ENCODE data around the gene AQP12A. TPM values are rescaled to one million over a fixed set of nuclear protein-coding genes. Genes with fewer than 3 reads are reported as not detected.

Gene AQP12A
- total and polyA plus RNA-seq, 2 experiments from 2014 or later, result not detected

DNA sequence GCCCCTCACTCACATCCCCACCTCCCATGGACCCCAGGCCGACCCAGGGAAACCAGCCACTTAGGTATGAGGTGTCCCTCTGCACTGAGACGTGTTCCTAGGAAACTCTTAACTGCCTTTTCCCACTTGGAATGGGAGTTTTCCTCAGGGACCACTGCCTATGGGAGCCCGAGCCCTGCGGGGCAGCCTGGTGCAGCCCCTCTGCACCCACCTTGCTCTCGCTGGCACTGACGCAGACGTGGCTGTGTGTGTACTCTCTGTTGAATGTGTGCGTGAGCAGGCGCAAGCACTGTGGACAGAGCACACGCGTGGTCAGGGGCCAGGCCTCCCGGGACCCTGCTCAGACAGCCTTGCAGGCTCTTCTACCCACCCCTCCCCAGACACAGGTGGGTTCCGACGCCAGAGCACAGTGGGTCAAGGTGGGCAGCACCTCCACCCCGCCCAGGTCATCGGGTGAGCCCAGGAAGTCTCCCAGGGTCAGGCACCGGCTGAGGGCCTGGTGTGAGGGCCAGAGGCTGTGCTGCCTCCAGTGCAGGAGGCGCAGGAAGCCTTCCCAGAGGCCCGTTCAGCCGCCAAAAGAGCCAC lies 30.0 kb downstream of the AQP12A start:
- H3K36me3 ChIP-seq (ENCODE audit: insufficient read depth), result peaks cover 12% of the 10 kb centered on the region; the same call in 1 of the 2 replicates
- no peak for DNase-seq (ENCODE audit: low spot score)

More for the DNA sequence above, 30.0 kb downstream of the AQP12A start:
- no peak overlapping the region for H2AFZ ChIP-seq
- Mint-ChIP-seq H3K27me3 (ENCODE audit: insufficient read depth, low read depth, poor library complexity) (peaks cover 27% of the 10 kb centered on the region), H3K9me3 (peaks cover 4% of the 10 kb centered on the region; the same call in 1 of the 3 replicates), H3K4me3 (no peak overlapping the region), H3K27ac (no peak overlapping the region), H3K4me1 (no peaks in the 10 kb centered on the region; the same call in 2 of the 3 replicates), H3K36me3 (ENCODE audit: low read depth) (peaks cover 51% of the 10 kb centered on the region)
- H3K79me2 ChIP-seq (replicated peaks; ENCODE audit: insufficient read depth), result no peaks in the 10 kb centered on the region
- no peak overlapping the region for H3K4me3 ChIP-seq
- no peak overlapping the region for H3K4me2 ChIP-seq
- H4K20me1 ChIP-seq (replicated peaks; ENCODE audit: insufficient read depth), result no peaks in the 10 kb centered on the region; the same call in 1 of the 2 replicates
- no peaks in the 10 kb centered on the region for H3K9me2 ChIP-seq (ENCODE audit: insufficient read depth)
- no peaks in the 10 kb centered on the region for H3K27me3 ChIP-seq (ENCODE audit: insufficient read depth)
- H3K4me1 ChIP-seq (ENCODE audit: insufficient read depth), result no peaks in the 10 kb centered on the region
- ATAC-seq, result no peak
- no peaks in the 10 kb centered on the region for H3F3A ChIP-seq (replicated peaks; ENCODE audit: low read depth)
- TF ChIP-seq ZNF331 (CRISPR knock-in tag; IDR thresholded peaks at IDR 0.05; ENCODE audit: low read depth) (no peak), JUNB (IDR thresholded peaks at IDR 0.05; ENCODE audit: unreplicated experiment) (no peak), EZH2 (IDR thresholded peaks at IDR 0.05; ENCODE audit: low read depth, unreplicated experiment) (no peak), NANOG (IDR thresholded peaks at IDR 0.05; ENCODE audit: borderline replicate concordance) (no peak), ZNF114 (CRISPR knock-in tag; IDR thresholded peaks at IDR 0.05) (no peak), CREB1 (CRISPR knock-in tag; IDR thresholded peaks at IDR 0.05; ENCODE audit: low read depth) (no peak), POLR2AphosphoS5 (IDR thresholded peaks at IDR 0.05; ENCODE audit: low read depth) (no peak), STAT1 (IDR thresholded peaks at IDR 0.05; ENCODE audit: unreplicated experiment) (no peak), EZH2phosphoT487 (IDR thresholded peaks at IDR 0.05; ENCODE audit: unreplicated experiment) (no peak)
- TF ChIP-seq, protein P1, sequence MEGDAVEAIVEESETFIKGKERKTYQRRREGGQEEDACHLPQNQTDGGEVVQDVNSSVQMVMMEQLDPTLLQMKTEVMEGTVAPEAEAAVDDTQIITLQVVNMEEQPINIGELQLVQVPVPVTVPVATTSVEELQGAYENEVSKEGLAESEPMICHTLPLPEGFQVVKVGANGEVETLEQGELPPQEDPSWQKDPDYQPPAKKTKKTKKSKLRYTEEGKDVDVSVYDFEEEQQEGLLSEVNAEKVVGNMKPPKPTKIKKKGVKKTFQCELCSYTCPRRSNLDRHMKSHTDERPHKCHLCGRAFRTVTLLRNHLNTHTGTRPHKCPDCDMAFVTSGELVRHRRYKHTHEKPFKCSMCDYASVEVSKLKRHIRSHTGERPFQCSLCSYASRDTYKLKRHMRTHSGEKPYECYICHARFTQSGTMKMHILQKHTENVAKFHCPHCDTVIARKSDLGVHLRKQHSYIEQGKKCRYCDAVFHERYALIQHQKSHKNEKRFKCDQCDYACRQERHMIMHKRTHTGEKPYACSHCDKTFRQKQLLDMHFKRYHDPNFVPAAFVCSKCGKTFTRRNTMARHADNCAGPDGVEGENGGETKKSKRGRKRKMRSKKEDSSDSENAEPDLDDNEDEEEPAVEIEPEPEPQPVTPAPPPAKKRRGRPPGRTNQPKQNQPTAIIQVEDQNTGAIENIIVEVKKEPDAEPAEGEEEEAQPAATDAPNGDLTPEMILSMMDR (conservative IDR thresholded peaks at IDR 0.05; ENCODE audit: low read depth in 2 of 2), result no peak
- TF ChIP-seq, protein P2, sequence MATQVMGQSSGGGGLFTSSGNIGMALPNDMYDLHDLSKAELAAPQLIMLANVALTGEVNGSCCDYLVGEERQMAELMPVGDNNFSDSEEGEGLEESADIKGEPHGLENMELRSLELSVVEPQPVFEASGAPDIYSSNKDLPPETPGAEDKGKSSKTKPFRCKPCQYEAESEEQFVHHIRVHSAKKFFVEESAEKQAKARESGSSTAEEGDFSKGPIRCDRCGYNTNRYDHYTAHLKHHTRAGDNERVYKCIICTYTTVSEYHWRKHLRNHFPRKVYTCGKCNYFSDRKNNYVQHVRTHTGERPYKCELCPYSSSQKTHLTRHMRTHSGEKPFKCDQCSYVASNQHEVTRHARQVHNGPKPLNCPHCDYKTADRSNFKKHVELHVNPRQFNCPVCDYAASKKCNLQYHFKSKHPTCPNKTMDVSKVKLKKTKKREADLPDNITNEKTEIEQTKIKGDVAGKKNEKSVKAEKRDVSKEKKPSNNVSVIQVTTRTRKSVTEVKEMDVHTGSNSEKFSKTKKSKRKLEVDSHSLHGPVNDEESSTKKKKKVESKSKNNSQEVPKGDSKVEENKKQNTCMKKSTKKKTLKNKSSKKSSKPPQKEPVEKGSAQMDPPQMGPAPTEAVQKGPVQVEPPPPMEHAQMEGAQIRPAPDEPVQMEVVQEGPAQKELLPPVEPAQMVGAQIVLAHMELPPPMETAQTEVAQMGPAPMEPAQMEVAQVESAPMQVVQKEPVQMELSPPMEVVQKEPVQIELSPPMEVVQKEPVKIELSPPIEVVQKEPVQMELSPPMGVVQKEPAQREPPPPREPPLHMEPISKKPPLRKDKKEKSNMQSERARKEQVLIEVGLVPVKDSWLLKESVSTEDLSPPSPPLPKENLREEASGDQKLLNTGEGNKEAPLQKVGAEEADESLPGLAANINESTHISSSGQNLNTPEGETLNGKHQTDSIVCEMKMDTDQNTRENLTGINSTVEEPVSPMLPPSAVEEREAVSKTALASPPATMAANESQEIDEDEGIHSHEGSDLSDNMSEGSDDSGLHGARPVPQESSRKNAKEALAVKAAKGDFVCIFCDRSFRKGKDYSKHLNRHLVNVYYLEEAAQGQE (IDR thresholded peaks at IDR 0.05; ENCODE audit: unreplicated experiment), result no peak
- TF ChIP-seq, protein P3, sequence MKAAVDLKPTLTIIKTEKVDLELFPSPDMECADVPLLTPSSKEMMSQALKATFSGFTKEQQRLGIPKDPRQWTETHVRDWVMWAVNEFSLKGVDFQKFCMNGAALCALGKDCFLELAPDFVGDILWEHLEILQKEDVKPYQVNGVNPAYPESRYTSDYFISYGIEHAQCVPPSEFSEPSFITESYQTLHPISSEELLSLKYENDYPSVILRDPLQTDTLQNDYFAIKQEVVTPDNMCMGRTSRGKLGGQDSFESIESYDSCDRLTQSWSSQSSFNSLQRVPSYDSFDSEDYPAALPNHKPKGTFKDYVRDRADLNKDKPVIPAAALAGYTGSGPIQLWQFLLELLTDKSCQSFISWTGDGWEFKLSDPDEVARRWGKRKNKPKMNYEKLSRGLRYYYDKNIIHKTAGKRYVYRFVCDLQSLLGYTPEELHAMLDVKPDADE (IDR thresholded peaks at IDR 0.05), result no peak
- TF ChIP-seq, protein P4, sequence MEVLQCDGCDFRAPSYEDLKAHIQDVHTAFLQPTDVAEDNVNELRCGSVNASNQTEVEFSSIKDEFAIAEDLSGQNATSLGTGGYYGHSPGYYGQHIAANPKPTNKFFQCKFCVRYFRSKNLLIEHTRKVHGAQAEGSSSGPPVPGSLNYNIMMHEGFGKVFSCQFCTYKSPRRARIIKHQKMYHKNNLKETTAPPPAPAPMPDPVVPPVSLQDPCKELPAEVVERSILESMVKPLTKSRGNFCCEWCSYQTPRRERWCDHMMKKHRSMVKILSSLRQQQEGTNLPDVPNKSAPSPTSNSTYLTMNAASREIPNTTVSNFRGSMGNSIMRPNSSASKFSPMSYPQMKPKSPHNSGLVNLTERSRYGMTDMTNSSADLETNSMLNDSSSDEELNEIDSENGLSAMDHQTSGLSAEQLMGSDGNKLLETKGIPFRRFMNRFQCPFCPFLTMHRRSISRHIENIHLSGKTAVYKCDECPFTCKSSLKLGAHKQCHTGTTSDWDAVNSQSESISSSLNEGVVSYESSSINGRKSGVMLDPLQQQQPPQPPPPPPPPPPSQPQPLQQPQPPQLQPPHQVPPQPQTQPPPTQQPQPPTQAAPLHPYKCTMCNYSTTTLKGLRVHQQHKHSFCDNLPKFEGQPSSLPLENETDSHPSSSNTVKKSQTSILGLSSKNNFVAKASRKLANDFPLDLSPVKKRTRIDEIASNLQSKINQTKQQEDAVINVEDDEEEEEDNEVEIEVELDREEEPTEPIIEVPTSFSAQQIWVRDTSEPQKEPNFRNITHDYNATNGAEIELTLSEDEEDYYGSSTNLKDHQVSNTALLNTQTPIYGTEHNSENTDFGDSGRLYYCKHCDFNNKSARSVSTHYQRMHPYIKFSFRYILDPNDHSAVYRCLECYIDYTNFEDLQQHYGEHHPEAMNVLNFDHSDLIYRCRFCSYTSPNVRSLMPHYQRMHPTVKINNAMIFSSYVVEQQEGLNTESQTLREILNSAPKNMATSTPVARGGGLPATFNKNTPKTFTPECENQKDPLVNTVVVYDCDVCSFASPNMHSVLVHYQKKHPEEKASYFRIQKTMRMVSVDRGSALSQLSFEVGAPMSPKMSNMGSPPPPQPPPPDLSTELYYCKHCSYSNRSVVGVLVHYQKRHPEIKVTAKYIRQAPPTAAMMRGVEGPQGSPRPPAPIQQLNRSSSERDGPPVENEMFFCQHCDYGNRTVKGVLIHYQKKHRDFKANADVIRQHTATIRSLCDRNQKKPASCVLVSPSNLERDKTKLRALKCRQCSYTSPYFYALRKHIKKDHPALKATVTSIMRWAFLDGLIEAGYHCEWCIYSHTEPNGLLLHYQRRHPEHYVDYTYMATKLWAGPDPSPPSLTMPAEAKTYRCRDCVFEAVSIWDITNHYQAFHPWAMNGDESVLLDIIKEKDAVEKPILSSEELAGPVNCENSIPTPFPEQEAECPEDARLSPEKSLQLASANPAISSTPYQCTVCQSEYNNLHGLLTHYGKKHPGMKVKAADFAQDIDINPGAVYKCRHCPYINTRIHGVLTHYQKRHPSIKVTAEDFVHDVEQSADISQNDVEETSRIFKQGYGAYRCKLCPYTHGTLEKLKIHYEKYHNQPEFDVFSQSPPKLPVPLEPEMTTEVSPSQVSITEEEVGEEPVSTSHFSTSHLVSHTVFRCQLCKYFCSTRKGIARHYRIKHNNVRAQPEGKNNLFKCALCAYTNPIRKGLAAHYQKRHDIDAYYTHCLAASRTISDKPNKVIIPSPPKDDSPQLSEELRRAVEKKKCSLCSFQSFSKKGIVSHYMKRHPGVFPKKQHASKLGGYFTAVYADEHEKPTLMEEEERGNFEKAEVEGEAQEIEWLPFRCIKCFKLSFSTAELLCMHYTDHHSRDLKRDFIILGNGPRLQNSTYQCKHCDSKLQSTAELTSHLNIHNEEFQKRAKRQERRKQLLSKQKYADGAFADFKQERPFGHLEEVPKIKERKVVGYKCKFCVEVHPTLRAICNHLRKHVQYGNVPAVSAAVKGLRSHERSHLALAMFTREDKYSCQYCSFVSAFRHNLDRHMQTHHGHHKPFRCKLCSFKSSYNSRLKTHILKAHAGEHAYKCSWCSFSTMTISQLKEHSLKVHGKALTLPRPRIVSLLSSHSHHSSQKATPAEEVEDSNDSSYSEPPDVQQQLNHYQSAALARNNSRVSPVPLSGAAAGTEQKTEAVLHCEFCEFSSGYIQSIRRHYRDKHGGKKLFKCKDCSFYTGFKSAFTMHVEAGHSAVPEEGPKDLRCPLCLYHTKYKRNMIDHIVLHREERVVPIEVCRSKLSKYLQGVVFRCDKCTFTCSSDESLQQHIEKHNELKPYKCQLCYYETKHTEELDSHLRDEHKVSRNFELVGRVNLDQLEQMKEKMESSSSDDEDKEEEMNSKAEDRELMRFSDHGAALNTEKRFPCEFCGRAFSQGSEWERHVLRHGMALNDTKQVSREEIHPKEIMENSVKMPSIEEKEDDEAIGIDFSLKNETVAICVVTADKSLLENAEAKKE (CRISPR knock-in tag; IDR thresholded peaks at IDR 0.05), result no peak
- no peak overlapping the region for H3K27ac ChIP-seq (ENCODE audit: low read depth)
